Activated T-cell treated with anti-CD3 and anti-CD28 coated beads for 4 hours (primary cell): ENCODE results near the gene CEP44.
"Not testable (repeated sequence)": the region's sequence is repeated elsewhere in the genome, so short reads cannot be mapped to it uniquely, and the experiment has no call there.

ENCODE experiments used
- DNase-seq: peaks from one replicate; pipeline ENCODE4 v3.0.0-alpha.2; 2020

The CEP44 gene, protein sequence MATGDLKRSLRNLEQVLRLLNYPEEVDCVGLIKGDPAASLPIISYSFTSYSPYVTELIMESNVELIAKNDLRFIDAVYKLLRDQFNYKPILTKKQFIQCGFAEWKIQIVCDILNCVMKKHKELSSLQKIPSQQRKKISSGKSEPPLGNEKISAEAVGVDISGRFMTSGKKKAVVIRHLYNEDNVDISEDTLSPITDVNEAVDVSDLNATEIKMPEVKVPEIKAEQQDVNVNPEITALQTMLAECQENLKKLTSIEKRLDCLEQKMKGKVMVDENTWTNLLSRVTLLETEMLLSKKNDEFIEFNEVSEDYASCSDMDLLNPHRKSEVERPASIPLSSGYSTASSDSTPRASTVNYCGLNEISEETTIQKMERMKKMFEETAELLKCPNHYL

DNA sequence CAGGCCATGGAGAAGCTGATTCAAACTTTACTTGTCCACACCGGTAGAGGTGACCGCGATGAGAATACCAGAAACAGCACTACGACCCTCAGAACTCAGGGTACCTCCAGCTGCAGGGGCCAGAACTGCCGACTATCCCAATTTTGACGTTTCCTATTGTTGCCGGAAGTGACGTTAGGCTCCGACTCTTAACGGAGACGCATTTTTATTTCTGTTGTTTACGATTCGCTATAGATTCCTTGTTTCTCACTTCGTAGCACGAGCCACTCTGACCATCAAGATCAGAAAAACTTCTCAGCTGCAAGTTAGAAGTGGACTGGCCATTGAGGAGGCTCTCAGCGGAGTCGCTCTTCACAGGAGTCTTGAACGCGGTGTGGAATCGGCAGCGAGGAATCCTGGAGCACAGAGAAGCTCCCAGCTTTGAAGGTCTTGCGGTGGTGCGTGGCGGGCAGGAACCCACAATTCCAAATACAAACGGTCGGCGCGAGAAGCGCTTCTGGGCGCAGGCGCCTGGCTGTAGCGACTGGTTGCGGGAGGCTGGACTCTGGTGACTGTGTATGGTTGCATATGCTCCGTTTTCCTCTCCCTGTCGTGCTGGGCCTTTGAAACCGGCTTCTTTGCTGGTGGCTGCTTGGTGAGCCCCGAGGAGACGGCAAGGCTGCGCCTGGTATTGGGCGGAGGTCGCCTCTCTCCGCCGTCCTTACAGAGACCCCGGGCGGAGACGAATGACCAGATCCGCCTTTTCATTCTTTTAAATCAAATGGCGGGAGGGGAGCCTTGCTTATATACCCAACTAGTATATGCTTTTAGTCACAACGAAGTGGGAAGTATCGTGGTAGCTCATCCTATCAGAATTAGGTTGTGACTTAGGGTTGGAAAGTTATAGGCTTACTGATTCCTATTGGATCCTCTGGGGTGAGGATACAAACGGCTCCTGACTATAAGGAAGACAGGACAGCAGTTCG is at the start of gene CEP44, which contains the start of gene FBXO8:
CEP44 (plus strand) TSS at position 405 of the 965 bp plus-strand sequence. CDS start 15,211 bp downstream, outside the sequence.
FBXO8 (minus strand) TSS at position 161 of the 965 bp plus-strand sequence. CDS start 20,575 bp downstream, outside the sequence.
- DNase-seq: peak; percentile 51

DNA sequence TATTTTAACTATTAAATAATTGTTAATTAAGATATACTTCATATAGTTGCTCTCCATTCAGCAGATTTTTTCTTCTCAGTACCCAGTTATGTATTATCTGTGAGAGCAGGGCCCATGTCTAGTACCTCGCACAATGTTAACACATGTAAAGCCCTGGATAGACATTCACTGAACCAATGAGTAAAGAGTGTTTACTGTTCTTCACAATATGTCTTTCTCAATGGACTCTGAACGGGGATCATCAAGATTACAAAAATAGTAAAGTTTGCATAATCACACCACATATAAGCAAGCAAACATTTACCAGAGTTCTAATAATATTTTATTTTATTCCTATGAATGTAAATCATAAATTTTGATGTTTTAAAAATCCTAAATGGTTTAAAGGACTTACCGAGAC is 47.4 kb upstream of the CEP44 start:
- no peak for DNase-seq

DNA sequence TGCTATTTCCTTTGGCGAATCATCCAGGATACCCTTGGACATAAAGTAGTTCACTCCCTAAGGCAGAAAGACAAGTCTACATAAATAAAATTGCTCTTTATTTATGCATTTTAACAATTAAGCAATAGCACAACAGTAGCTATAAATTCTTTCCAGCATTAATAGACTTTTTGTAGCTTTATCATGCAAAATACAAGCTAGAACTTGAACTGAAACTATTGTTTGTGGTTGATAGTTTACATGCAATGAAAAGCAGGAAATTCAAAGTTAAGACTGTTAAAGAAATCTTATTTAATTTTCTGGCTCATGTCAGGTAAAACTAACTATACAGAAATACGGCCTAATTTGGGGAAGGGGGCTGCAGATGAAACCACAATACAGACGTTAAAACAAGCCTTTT is 42.5 kb upstream of the CEP44 start:
- DNase-seq: no peak

- no peak for DNase-seq
Measured at GRCh38 chr4:174244441-174244840, 39.3 kb upstream of the CEP44 start.

GRCh38 chr4:174245714-174246113 is 38.0 kb upstream of the CEP44 start:
- DNase-seq: no peak

DNA sequence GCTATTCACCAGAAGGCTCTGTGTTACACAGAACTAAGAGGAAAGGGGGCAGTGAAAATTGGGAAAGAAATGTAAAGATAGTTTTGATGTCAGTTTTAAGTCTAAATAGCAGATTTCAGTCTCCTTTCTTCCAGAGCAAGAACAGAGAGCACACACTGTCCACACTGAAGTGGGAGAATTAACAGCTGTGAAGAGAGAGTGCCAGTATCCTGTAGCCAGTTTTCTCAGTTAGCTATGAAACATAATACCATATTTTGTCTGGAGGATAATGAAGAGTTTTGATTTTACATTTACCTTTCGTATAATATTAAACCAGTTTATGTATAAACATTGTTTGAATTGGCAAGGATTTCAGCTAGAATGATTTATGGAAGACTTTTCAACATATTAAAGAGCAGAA is 35.3 kb upstream of the CEP44 start:
- no peak for DNase-seq

- DNase-seq: no peak
Measured at GRCh38 chr4:174252412-174252811, 31.3 kb upstream of the CEP44 start.

GRCh38 chr4:174254613-174255012 is 29.1 kb upstream of the CEP44 start:
- DNase-seq: no peak

DNA sequence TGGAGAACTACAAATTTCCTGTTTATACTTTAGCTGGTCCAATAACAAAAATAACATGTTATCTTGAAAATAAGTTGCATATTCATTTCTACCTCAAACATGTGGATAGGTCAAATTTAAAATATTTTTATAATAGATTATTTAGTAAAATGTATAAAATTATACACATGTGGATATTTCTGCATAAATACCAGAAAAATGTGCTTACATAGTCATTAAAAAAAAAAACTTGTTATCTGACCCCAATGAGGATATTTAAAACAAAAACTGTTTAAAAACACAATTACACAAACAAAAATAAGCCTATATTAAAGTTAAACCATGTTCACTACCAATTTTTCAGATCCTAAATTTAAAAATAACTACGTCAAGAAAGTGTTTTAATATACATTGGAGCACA is 28.3 kb upstream of the CEP44 start:
- no peak for DNase-seq

GRCh38 chr4:174255786-174256185 is 27.9 kb upstream of the CEP44 start:
- no peak for DNase-seq

DNA sequence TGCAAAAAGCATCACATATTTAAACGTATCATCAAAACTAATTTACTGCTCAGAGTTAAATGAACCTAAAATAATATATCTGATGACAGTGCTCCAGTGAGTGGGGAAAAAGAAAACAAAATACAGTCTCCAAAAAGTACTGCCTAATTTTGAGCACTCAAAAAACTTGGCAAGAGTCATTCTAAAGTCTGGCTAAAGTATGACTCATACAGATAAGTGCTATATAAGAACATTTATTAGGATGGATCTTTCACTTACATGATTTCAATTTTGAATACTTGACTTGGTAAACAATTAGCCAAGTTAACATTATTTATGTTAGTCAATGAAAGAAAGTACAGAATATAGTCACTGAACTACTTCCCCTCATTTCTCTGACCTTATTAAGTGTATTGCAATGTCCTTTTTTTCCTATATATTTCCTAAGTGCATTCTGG is 27.4 kb upstream of the CEP44 start:
- no peak for DNase-seq

DNA sequence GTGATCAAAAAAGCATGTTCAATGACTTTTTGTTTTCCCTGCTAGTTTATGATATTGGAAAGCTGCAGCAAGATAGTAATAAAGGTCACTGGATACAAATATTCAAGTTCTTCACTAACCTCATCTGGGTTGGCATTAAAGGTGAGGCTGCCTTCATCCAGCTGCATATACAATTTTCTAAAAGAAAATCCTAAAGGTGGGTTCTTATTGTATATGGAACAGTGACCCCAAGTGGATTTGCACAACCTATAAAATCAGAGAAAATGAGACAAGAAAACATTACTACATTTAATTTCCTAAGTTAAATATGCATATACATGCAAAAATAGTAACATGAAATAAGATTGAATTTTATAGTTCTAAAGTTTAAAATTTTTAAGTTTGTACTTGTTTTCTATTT is 24.1 kb upstream of the CEP44 start:
- DNase-seq: no peak

DNA sequence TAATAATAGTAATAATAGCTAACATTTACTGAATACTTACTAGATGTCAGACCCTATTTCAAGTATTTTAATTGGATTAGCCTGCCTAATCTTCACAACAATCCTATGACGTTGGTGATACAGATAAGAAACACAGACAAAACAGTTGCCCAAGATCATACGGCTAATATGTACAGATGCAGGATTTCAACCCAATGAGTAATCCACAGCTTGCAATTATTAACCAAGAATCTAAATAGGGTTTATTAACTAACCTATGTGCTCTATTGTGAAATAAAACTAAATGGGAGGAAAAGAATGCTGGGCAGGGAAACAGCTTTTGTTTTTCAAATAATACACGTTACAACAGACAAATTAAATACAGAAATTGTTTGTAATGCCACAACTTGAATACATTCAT is 23.6 kb upstream of the CEP44 start:
- DNase-seq: no peak

- DNase-seq: not testable (repeated sequence)
Measured at GRCh38 chr4:174261432-174261831, 22.3 kb upstream of the CEP44 start.

GRCh38 chr4:174262624-174263444 is 20.9 kb upstream of the CEP44 start:
- no peak for DNase-seq

DNA sequence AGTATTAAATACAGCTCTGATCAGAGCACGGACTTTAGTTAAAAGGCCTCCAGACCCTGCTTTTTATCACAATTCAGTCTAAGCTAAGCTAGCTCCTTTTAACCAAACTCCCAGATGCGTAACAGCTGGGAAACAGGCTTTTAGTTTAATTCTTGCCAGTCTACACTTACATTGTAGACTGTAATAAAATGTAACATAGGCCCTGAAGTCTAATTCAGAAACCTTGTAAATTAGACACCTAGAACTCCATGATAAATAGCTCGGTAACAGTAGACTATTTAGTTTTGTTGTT is 20.3 kb upstream of the CEP44 start:
- DNase-seq: no peak

DNA sequence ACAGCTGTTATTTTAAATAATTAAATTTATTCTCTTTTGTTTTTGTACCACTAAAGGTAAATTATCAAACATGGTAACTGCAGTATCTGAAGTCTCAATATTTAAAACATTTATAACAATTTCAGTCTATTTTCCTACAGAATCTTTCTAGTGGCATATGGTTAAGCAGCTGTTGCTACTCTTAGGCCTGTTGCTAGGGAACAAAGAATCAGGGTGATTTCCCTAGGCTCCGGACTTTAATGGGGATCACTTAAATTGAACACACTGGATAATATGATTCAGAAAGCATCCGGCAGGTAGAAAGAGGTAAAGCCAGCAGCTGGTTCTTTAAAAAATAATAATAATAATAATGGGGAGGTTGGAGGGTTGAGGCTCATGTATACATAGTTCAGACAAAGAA is 17.8 kb upstream of the CEP44 start:
- DNase-seq: no peak

- DNase-seq: no peak
Measured at GRCh38 chr4:174266416-174266815, 17.3 kb upstream of the CEP44 start.

- no peak for DNase-seq
Measured at GRCh38 chr4:174273930-174274329, 9.8 kb upstream of the CEP44 start.

DNA sequence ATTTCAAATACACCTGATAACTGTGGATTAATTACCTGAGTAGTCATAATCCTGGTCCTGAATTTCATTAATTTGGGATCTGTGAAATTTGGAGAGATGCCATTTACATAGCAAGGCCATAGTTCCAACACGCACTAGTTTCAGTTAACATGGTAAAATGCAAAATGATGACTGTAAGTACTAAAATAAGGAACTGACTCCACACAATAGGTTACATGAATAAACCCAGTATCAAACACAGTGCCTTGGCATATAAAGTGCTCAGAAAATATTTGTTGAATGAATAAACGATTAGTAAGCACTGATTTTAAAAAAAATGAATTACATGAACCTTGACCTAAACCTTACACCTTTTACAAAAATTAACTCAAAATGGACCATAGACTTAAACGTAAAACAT is 9.3 kb upstream of the CEP44 start:
- no peak for DNase-seq

- DNase-seq: no peak
Measured at GRCh38 chr4:174275101-174275500, 8.6 kb upstream of the CEP44 start.

DNA sequence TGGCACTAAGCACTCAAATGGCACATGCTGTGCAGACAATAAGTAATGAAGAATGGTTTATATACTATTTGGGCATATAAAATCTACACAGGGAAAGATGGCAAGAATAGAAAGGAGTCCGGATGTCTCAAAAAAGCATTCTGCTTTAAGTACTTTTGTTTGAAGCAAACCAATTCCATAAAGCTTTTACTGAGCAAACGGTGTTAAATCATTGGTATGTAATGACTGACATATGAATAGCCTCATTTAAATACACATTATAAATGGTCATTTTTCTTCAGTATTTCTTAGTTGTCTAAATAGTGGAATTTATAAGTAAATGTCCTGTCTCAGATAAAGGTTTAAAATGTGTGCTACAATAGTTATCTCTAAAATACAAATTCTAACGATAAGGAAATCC is 6.3 kb upstream of the CEP44 start:
- DNase-seq: no peak

DNA sequence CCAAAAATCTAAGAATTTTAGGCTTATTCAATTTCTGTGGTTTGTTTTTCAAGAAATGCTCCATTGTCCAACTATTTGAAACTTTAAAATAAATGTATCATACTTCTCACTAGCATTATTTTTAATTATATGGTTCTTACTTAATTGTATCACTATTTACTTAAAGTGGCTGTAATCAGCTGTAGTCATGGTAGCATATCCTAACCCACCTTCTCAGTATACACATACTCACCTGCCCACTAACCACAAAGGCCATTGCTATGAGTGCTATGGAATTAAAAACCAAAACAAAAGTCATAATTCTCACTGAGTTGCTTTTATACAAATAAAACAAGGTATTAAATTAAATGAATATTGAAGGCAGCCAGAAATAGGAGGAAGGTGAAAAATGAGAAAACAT is 5.2 kb upstream of the CEP44 start:
- DNase-seq: no peak
